NOMO-1 (cell line): ENCODE measurements around the gene PTK6.
"Not testable (repeated sequence)": the region's sequence is repeated elsewhere in the genome, so short reads cannot be mapped to it uniquely, and the experiment has no call there.

Experiments
- DNase-seq, 2 experiments: peaks; one replicate each; lab custom pipeline; 2025; ENCODE audit not compliant: unreplicated experiment in 2 of 2; lab: John Stamatoyannopoulos, UW

The PTK6 gene

GRCh38 chr20:63483834-63484233 lies 53.3 kb downstream of the PTK6 start:
- DNase-seq: no peak

- DNase-seq: no peak
Measured at GRCh38 chr20:63482021-63482587, 55.1 kb downstream of the PTK6 start.

- DNase-seq: no peak
Measured at GRCh38 chr20:63481503-63481902, 55.7 kb downstream of the PTK6 start.

- DNase-seq: not testable (repeated sequence)
Measured at GRCh38 chr20:63479695-63480419, 57.3 kb downstream of the PTK6 start.

- no peak for DNase-seq
Measured at GRCh38 chr20:63478346-63479302, 58.6 kb downstream of the PTK6 start.
